ENCODE measurements around the gene HOXB6.

The HOXB6 gene

DNA sequence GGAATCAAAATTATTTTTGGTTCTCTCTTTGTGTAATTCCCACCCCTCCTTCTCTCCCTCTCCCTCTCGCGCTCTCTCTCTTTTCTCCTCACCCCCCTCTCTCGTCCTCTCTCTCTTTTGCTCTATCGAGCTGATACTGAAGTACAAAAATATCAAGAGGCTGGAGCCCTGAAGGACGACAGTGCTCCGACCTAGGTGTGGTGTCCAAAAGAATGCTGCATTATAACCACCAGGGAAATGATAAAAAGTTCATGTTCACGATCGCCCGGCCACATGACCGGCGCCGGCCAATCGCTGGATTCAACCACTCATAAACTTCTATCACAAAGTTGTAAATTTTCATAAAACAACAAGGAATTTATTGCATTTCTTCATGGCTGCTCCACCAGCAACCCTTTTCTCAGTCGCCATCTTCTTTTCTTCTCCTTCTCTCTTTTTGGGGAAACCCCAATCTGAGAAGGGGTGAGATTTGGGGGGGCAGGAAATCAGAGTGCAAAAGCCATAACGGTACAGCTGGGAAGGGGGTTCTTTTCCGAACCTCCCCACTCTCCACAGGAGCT lies at the start of gene HOXB6:
HOXB6 (minus strand) TSS at position 217 of the 560 bp plus-strand sequence. CDS start 6,836 bp downstream, outside the sequence.
- Histone ChIP-seq H3K4me3 (ENCODE audit: low read depth, low read length) (peak within 1 kb of the TSS; percentile 57), H3K4me1 (ENCODE audit: control insufficient read depth, insufficient read depth, low read length) (peaks cover 41% of the 10 kb centered on the region), H3K36me3 (ENCODE audit: control insufficient read depth in 2 of 2, insufficient read depth in 1 of 2, low read length in 2 of 2) (peaks cover 7 to 15% of the 10 kb centered on the region in 2 experiments), H3K9me3 (ENCODE audit: control insufficient read depth, insufficient read depth, low read depth, low read length) (no peaks in the 10 kb centered on the region), H3K27ac (ENCODE audit: extremely low read depth, low read depth, low read length) (peak within 1 kb of the TSS; percentile 86)
- POLR2A ChIA-PET, result interaction anchor here (0.7 to 1.2 kb wide), 4 partner anchors 13 to 968 kb away, joined by 3 to 8 read pairs (median 5); no protein-coding TSS in a partner anchor
- CTCF ChIA-PET, result interaction anchor here (0.6 to 0.9 kb wide), 4 partner anchors 30 to 525 kb away, joined by 3 to 4 read pairs (median 3); no protein-coding TSS in a partner anchor
- TF ChIP-seq FEZF1 (tag by site-specific recombination; IDR thresholded peaks at IDR 0.05), result no peak
- TF ChIP-seq ZNF548 (tag by site-specific recombination; IDR thresholded peaks at IDR 0.05), result no peak
- no peak for TF ChIP-seq ZNF561 (tag by site-specific recombination; IDR thresholded peaks at IDR 0.05; ENCODE audit: borderline replicate concordance)
- no peak for TF ChIP-seq ZNF354C (tag by site-specific recombination; IDR thresholded peaks at IDR 0.05; ENCODE audit: borderline replicate concordance, low read depth)
- TF ChIP-seq REPIN1 (tag by site-specific recombination; IDR thresholded peaks at IDR 0.05; ENCODE audit: low read depth), result no peak
- TF ChIP-seq MYNN (tag by site-specific recombination; IDR thresholded peaks at IDR 0.05; ENCODE audit: borderline replicate concordance), result no peak
- TF ChIP-seq SALL2 (tag by site-specific recombination; IDR thresholded peaks at IDR 0.05; ENCODE audit: borderline replicate concordance), result no peak
- TF ChIP-seq, protein P1, sequence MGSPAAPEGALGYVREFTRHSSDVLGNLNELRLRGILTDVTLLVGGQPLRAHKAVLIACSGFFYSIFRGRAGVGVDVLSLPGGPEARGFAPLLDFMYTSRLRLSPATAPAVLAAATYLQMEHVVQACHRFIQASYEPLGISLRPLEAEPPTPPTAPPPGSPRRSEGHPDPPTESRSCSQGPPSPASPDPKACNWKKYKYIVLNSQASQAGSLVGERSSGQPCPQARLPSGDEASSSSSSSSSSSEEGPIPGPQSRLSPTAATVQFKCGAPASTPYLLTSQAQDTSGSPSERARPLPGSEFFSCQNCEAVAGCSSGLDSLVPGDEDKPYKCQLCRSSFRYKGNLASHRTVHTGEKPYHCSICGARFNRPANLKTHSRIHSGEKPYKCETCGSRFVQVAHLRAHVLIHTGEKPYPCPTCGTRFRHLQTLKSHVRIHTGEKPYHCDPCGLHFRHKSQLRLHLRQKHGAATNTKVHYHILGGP (tag by site-specific recombination; IDR thresholded peaks at IDR 0.05), result no peak
- no peak for TF ChIP-seq ZNF132 (tag by site-specific recombination; IDR thresholded peaks at IDR 0.05; ENCODE audit: borderline replicate concordance)
- no peak for TF ChIP-seq ZNF530 (tag by site-specific recombination; IDR thresholded peaks at IDR 0.05; ENCODE audit: low read depth)
- TF ChIP-seq ZNF660 (tag by site-specific recombination; IDR thresholded peaks at IDR 0.05), result no peak
- no peak for TF ChIP-seq ZNF239 (tag by site-specific recombination; IDR thresholded peaks at IDR 0.05)
- no peak for TF ChIP-seq MZF1 (tag by site-specific recombination; IDR thresholded peaks at IDR 0.05; ENCODE audit: borderline replicate concordance)
- TF ChIP-seq, protein P2, sequence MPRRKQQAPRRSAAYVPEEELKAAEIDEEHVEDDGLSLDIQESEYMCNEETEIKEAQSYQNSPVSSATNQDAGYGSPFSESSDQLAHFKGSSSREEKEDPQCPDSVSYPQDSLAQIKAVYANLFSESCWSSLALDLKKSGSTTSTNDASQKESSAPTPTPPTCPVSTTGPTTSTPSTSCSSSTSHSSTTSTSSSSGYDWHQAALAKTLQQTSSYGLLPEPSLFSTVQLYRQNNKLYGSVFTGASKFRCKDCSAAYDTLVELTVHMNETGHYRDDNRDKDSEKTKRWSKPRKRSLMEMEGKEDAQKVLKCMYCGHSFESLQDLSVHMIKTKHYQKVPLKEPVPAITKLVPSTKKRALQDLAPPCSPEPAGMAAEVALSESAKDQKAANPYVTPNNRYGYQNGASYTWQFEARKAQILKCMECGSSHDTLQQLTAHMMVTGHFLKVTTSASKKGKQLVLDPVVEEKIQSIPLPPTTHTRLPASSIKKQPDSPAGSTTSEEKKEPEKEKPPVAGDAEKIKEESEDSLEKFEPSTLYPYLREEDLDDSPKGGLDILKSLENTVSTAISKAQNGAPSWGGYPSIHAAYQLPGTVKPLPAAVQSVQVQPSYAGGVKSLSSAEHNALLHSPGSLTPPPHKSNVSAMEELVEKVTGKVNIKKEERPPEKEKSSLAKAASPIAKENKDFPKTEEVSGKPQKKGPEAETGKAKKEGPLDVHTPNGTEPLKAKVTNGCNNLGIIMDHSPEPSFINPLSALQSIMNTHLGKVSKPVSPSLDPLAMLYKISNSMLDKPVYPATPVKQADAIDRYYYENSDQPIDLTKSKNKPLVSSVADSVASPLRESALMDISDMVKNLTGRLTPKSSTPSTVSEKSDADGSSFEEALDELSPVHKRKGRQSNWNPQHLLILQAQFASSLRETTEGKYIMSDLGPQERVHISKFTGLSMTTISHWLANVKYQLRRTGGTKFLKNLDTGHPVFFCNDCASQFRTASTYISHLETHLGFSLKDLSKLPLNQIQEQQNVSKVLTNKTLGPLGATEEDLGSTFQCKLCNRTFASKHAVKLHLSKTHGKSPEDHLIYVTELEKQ (tag by site-specific recombination; IDR thresholded peaks at IDR 0.05; ENCODE audit: borderline replicate concordance), result 0 out of 2 replicates have a peak, but pooled peaks have one; percentile 12
- TF ChIP-seq, protein P3, sequence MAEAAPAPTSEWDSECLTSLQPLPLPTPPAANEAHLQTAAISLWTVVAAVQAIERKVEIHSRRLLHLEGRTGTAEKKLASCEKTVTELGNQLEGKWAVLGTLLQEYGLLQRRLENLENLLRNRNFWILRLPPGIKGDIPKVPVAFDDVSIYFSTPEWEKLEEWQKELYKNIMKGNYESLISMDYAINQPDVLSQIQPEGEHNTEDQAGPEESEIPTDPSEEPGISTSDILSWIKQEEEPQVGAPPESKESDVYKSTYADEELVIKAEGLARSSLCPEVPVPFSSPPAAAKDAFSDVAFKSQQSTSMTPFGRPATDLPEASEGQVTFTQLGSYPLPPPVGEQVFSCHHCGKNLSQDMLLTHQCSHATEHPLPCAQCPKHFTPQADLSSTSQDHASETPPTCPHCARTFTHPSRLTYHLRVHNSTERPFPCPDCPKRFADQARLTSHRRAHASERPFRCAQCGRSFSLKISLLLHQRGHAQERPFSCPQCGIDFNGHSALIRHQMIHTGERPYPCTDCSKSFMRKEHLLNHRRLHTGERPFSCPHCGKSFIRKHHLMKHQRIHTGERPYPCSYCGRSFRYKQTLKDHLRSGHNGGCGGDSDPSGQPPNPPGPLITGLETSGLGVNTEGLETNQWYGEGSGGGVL (tag by site-specific recombination; IDR thresholded peaks at IDR 0.05), result no peak; the same call in 1 of the 2 replicates
- no peak for TF ChIP-seq ZNF777 (tag by site-specific recombination; IDR thresholded peaks at IDR 0.05; ENCODE audit: borderline replicate concordance)
- TF ChIP-seq ZNF596 (tag by site-specific recombination; IDR thresholded peaks at IDR 0.05), result peak; percentile 95
- TF ChIP-seq KLF16 (tag by site-specific recombination; IDR thresholded peaks at IDR 0.05), result peak; percentile 56; the same call in 1 of the 2 replicates
- TF ChIP-seq, protein P4, sequence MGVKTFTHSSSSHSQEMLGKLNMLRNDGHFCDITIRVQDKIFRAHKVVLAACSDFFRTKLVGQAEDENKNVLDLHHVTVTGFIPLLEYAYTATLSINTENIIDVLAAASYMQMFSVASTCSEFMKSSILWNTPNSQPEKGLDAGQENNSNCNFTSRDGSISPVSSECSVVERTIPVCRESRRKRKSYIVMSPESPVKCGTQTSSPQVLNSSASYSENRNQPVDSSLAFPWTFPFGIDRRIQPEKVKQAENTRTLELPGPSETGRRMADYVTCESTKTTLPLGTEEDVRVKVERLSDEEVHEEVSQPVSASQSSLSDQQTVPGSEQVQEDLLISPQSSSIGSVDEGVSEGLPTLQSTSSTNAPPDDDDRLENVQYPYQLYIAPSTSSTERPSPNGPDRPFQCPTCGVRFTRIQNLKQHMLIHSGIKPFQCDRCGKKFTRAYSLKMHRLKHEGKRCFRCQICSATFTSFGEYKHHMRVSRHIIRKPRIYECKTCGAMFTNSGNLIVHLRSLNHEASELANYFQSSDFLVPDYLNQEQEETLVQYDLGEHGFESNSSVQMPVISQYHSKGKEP (tag by site-specific recombination; IDR thresholded peaks at IDR 0.05), result peak; percentile 71
- TF ChIP-seq ZEB2 (tag by site-specific recombination; IDR thresholded peaks at IDR 0.05), result no peak
- no peak for TF ChIP-seq ZNF585B (tag by site-specific recombination; IDR thresholded peaks at IDR 0.05)
- TF ChIP-seq, protein P5, sequence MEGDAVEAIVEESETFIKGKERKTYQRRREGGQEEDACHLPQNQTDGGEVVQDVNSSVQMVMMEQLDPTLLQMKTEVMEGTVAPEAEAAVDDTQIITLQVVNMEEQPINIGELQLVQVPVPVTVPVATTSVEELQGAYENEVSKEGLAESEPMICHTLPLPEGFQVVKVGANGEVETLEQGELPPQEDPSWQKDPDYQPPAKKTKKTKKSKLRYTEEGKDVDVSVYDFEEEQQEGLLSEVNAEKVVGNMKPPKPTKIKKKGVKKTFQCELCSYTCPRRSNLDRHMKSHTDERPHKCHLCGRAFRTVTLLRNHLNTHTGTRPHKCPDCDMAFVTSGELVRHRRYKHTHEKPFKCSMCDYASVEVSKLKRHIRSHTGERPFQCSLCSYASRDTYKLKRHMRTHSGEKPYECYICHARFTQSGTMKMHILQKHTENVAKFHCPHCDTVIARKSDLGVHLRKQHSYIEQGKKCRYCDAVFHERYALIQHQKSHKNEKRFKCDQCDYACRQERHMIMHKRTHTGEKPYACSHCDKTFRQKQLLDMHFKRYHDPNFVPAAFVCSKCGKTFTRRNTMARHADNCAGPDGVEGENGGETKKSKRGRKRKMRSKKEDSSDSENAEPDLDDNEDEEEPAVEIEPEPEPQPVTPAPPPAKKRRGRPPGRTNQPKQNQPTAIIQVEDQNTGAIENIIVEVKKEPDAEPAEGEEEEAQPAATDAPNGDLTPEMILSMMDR (tag by site-specific recombination; IDR thresholded peaks at IDR 0.05), result no peak
- TF ChIP-seq, protein P6, sequence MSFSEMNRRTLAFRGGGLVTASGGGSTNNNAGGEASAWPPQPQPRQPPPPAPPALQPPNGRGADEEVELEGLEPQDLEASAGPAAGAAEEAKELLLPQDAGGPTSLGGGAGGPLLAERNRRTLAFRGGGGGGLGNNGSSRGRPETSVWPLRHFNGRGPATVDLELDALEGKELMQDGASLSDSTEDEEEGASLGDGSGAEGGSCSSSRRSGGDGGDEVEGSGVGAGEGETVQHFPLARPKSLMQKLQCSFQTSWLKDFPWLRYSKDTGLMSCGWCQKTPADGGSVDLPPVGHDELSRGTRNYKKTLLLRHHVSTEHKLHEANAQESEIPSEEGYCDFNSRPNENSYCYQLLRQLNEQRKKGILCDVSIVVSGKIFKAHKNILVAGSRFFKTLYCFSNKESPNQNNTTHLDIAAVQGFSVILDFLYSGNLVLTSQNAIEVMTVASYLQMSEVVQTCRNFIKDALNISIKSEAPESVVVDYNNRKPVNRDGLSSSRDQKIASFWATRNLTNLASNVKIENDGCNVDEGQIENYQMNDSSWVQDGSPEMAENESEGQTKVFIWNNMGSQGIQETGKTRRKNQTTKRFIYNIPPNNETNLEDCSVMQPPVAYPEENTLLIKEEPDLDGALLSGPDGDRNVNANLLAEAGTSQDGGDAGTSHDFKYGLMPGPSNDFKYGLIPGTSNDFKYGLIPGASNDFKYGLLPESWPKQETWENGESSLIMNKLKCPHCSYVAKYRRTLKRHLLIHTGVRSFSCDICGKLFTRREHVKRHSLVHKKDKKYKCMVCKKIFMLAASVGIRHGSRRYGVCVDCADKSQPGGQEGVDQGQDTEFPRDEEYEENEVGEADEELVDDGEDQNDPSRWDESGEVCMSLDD (tag by site-specific recombination; IDR thresholded peaks at IDR 0.05), result peak; percentile 83
- TF ChIP-seq BCL11B (tag by site-specific recombination; IDR thresholded peaks at IDR 0.05; ENCODE audit: low read depth), result no peak
